C1 segment of cervical spinal cord (tissue), 14 donors: ENCODE measurements around the gene RAMP3.
"Not testable (repeated sequence)": the region's sequence is repeated elsewhere in the genome, so short reads cannot be mapped to it uniquely, and the experiment has no call there.

Experiments
- DNase-seq, 14 donors: peaks; one replicate each; lab custom pipeline; 2025; lab: John Stamatoyannopoulos, UW

The RAMP3 gene

GRCh38 chr7:45190406-45191165, 33.0 kb downstream of the RAMP3 start:
- peak in 1 of 14 donors; percentile 49 for DNase-seq

GRCh38 chr7:45191396-45191795, 33.8 kb downstream of the RAMP3 start:
- DNase-seq = peak in 6 of 14 donors; percentile 13 to 49 (median 30)

- no peak for DNase-seq
These were observed 35.0 kb downstream of the RAMP3 start for GRCh38 chr7:45192621-45193041.

- DNase-seq = peak in 1 of 14 donors; percentile 56
These were observed 36.2 kb downstream of the RAMP3 start for GRCh38 chr7:45193828-45194227.

- no peak for DNase-seq
These were observed 38.8 kb downstream of the RAMP3 start for GRCh38 chr7:45196374-45196773.

GRCh38 chr7:45197461-45197860, 39.9 kb downstream of the RAMP3 start:
- DNase-seq = no peak

- DNase-seq = no peak
These were observed 41.4 kb downstream of the RAMP3 start for GRCh38 chr7:45198986-45199385.

GRCh38 chr7:45199506-45199905, 41.9 kb downstream of the RAMP3 start:
- no peak for DNase-seq

GRCh38 chr7:45202625-45203024, 45.0 kb downstream of the RAMP3 start:
- DNase-seq = no peak

- DNase-seq = no peak
These were observed 45.4 kb downstream of the RAMP3 start for GRCh38 chr7:45203036-45203435.

- no peak for DNase-seq
These were observed 45.9 kb downstream of the RAMP3 start for GRCh38 chr7:45203459-45203858.

- no peak for DNase-seq
These were observed 46.4 kb downstream of the RAMP3 start for GRCh38 chr7:45203936-45204445.

GRCh38 chr7:45206266-45206665, 48.7 kb downstream of the RAMP3 start:
- DNase-seq = not testable (repeated sequence)

GRCh38 chr7:45209909-45210308, 52.3 kb downstream of the RAMP3 start:
- DNase-seq = not testable (repeated sequence)

GRCh38 chr7:45211066-45211465, 53.5 kb downstream of the RAMP3 start:
- DNase-seq = no peak

- DNase-seq = no peak
These were observed 54.4 kb downstream of the RAMP3 start for GRCh38 chr7:45211958-45212357.

- DNase-seq = no peak
These were observed 55.0 kb downstream of the RAMP3 start for GRCh38 chr7:45212606-45213005.

GRCh38 chr7:45215601-45216062, 58.0 kb downstream of the RAMP3 start:
- peak in 1 of 14 donors; percentile 15 for DNase-seq

GRCh38 chr7:45216181-45216580, 58.6 kb downstream of the RAMP3 start:
- peak in 1 of 14 donors; percentile 13 for DNase-seq

GRCh38 chr7:45216622-45217165, 59.1 kb downstream of the RAMP3 start:
- no peak for DNase-seq

- DNase-seq = no peak
These were observed 59.8 kb downstream of the RAMP3 start for GRCh38 chr7:45217358-45217757.

- DNase-seq = no peak
These were observed 61.5 kb downstream of the RAMP3 start for GRCh38 chr7:45219130-45219529.
